Nephron (organoid): Measurements from ENCODE around the gene SLC12A7.

Experiments used
- H3K27ac Mint-ChIP-seq, 3 experiments: 2 replicates each; pipeline ENCODE4 v1.8.0; 2020; ENCODE audit warnings: mixed read lengths in 3 of 3, mild to moderate bottlenecking in 2 of 3, moderate library complexity in 1 of 3
- H3K27me3 Mint-ChIP-seq: 2 replicates; pipeline ENCODE4 v1.8.0; 2021; ENCODE audit warnings: low read depth, mild to moderate bottlenecking, moderate library complexity, mixed read lengths
- H3K36me3 Mint-ChIP-seq: 2 replicates; pipeline ENCODE4 v1.8.0; 2020; ENCODE audit warnings: low read depth, mixed read lengths
- H3K4me1 Mint-ChIP-seq: 2 replicates; pipeline ENCODE4 v1.8.0; 2020; ENCODE audit warnings: mixed read lengths
- H3K4me3 Mint-ChIP-seq, 3 experiments: 2 replicates each; pipeline ENCODE4 v1.8.0; 2020; ENCODE audit warnings: mild to moderate bottlenecking in 3 of 3, mixed read lengths in 3 of 3, moderate library complexity in 2 of 3
- H3K9me3 Mint-ChIP-seq: 2 replicates; pipeline ENCODE4 v1.8.0; 2020; ENCODE audit warnings: mixed read lengths
- CTCF ChIP-seq, 3 experiments: fragments of 200-600 bp; sonication (generic); IDR thresholded peaks; one replicate each; pipeline ENCODE4 v1.5.0; 2021; ENCODE audit warnings: antibody characterized with exemption in 3 of 3; ENCODE audit not compliant: unreplicated experiment in 3 of 3

SLC12A7 gene

DNA sequence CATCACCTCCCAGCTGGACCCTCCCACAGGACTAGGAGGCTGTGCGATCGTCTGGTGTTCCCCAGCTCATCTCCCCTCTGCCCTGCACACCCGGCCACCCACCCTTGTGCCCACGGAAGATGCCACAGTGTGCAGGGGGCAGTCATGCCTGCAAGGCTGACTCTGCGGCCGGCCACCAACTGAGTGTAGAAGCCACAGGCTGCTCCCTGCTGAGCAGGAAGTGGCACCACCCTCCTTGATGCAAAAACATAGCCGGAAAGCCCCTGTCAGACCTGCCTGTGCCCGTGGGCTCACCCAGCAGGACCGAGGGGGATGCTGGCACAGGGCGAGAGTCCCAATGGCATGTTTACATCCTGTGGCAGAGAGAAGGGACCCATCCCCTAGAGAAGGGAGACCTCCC is 40.3 kb upstream of the SLC12A7 start:
- Mint-ChIP-seq H3K4me3 (no peak overlapping the region), H3K4me1 (peaks cover 21% of the 10 kb centered on the region), H3K9me3 (peaks cover 3% of the 10 kb centered on the region), H3K27ac (no peak overlapping the region), H3K36me3 (peaks cover 1% of the 10 kb centered on the region), H3K27me3 (peaks cover 60% of the 10 kb centered on the region)
- TF ChIP-seq CTCF (IDR thresholded peaks at IDR 0.05; ENCODE audit: unreplicated experiment in 3 of 3), result no peak

- Mint-ChIP-seq H3K9me3 (peaks cover 2% of the 10 kb centered on the region), H3K27me3 (peaks cover 56% of the 10 kb centered on the region), H3K27ac (no peak overlapping the region), H3K4me1 (peaks cover 26% of the 10 kb centered on the region), H3K4me3 (no peak overlapping the region), H3K36me3 (no peaks in the 10 kb centered on the region)
- TF ChIP-seq CTCF (IDR thresholded peaks at IDR 0.05; ENCODE audit: unreplicated experiment in 3 of 3), result no peak
Measured at GRCh38 chr5:1151316-1151715, 39.5 kb upstream of the SLC12A7 start.

DNA sequence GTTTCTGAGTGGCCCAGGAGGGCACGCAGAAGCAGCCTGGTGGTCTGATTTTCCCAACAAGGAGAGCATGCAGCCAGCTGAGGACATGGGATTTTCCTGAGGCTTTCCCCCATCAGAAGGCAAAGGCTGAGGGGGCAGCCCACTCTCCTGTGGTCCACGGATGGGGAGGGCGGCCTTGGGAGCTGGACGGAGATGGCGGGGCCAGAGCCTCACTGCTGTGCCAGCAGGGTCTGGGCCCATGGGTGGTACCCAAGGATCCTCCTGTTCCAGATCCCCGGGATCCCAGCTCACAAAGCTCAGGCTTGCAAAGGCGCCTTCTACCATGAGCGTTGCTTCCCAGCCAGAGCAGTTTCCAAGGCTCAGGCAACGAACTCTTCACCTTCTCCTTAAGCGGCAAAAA is 39.0 kb upstream of the SLC12A7 start:
- peaks cover 26% of the 10 kb centered on the region for H3K4me1 Mint-ChIP-seq
- H3K36me3 Mint-ChIP-seq, result no peaks in the 10 kb centered on the region
- H3K27ac Mint-ChIP-seq, result no peak overlapping the region
- H3K9me3 Mint-ChIP-seq, result peaks cover 2% of the 10 kb centered on the region
- H3K4me3 Mint-ChIP-seq, result no peak overlapping the region
- no peak for TF ChIP-seq CTCF (IDR thresholded peaks at IDR 0.05; ENCODE audit: unreplicated experiment in 3 of 3)
- peaks cover 57% of the 10 kb centered on the region for H3K27me3 Mint-ChIP-seq

DNA sequence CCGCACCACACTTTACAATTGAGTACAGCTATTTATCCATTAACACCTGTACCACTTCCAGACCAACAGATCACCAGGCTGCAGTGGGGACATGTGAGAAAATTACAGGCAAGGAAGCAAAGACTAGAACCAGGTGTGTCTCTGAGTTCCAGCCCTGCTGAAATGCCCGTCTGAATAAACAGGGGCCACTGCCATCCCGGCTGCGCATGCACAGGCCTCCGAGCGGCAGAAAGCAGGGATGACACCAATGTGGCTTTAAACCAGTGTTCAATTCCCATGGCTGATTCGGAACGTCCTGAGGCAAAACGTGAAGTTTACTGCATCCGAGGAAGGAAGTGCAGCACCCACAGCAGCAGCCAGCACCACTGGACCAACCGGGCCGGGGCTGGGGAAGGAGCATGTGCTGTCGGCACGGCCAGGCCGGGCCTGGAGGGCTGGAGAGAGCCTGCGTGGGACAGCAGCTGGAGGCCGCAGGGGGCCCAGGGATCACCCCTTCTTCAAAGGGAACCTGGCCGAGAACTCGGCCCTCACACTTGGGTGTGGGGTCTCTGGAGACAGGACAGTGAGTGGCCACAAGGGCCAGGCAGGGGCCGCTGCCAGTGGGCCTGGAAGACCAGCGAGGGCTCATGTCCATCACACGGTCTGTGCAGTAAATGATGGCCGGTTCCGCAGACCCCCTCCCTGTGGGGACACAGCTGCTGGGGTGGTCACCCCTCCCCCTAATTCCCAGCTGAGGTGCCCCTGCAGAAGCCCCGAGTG is 33.0 kb upstream of the SLC12A7 start:
- H3K4me3 Mint-ChIP-seq, result no peak overlapping the region
- no peak overlapping the region for H3K27ac Mint-ChIP-seq
- H3K36me3 Mint-ChIP-seq, result no peaks in the 10 kb centered on the region
- H3K27me3 Mint-ChIP-seq, result peaks cover 25% of the 10 kb centered on the region
- H3K4me1 Mint-ChIP-seq, result peaks cover 10% of the 10 kb centered on the region
- no peaks in the 10 kb centered on the region for H3K9me3 Mint-ChIP-seq
- TF ChIP-seq CTCF (IDR thresholded peaks at IDR 0.05; ENCODE audit: unreplicated experiment in 3 of 3), result no peak

- H3K9me3 Mint-ChIP-seq, result no peaks in the 10 kb centered on the region
- peaks cover 22% of the 10 kb centered on the region for H3K27me3 Mint-ChIP-seq
- TF ChIP-seq CTCF (IDR thresholded peaks at IDR 0.05; ENCODE audit: unreplicated experiment in 3 of 3), result no peak
- no peaks in the 10 kb centered on the region for H3K36me3 Mint-ChIP-seq
- H3K27ac Mint-ChIP-seq, result no peak overlapping the region
- no peak overlapping the region for H3K4me3 Mint-ChIP-seq
- peaks cover 10% of the 10 kb centered on the region for H3K4me1 Mint-ChIP-seq
Measured at GRCh38 chr5:1144089-1144488, 32.2 kb upstream of the SLC12A7 start.

DNA sequence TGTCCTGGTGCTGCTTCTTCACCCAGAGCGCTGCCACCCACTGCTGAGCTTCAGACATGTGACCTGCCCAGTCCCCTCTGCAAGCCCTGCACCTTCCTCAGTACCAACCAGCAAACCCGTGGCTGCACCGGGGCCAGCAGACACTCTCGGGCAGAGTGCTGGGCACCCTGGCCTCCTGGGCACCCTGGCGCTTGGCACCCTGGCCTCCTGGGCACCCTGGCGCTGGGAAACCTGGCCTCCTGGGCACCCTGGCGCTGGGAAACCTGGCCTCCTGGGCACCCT is 31.7 kb upstream of the SLC12A7 start:
- TF ChIP-seq CTCF (IDR thresholded peaks at IDR 0.05; ENCODE audit: unreplicated experiment in 3 of 3), result no peak
- no peaks in the 10 kb centered on the region for H3K36me3 Mint-ChIP-seq
- H3K4me3 Mint-ChIP-seq, result no peak overlapping the region
- H3K27me3 Mint-ChIP-seq, result peaks cover 22% of the 10 kb centered on the region
- H3K4me1 Mint-ChIP-seq, result peaks cover 11% of the 10 kb centered on the region
- H3K9me3 Mint-ChIP-seq, result no peaks in the 10 kb centered on the region
- no peak overlapping the region for H3K27ac Mint-ChIP-seq
